Dendritic cell treated with granulocyte-macrophage colony-stimulating factor and Interleukin-4, amounts not matched to agents 40 ng/mL and 50 ng/mL, for 4 days (primary cell): ENCODE data around the gene AKAP13.

Experiments
- H3K27ac Mint-ChIP-seq: one replicate; pipeline ENCODE4 v1.8.0; 2022; ENCODE audit warnings: mild to moderate bottlenecking, mixed read lengths
- H3K27me3 Mint-ChIP-seq: one replicate; pipeline ENCODE4 v1.8.0; 2022; ENCODE audit warnings: mild to moderate bottlenecking, mixed read lengths
- H3K36me3 Mint-ChIP-seq: one replicate; pipeline ENCODE4 v1.8.0; 2022; ENCODE audit warnings: low read depth, mixed read lengths
- H3K4me1 Mint-ChIP-seq: one replicate; pipeline ENCODE4 v1.8.0; 2022; ENCODE audit warnings: low read depth, mixed read lengths
- H3K4me3 Mint-ChIP-seq: one replicate; pipeline ENCODE4 v1.8.0; 2022; ENCODE audit warnings: mild to moderate bottlenecking, moderate library complexity, mixed read lengths
- H3K9me3 Mint-ChIP-seq: one replicate; pipeline ENCODE4 v1.8.0; 2022; ENCODE audit warnings: mixed read lengths
- intact Hi-C: fragments of 100-400 bp; cut with micrococcal nuclease; formaldehyde crosslinking; loops from one replicate; pipeline ENCODE4 v1.15.0; 2022

The AKAP13 gene

GRCh38 chr15:85443046-85443445 lies 62.6 kb downstream of the AKAP13 start:
- intact Hi-C loops, result no loop called here
- Mint-ChIP-seq H3K27ac (no peak overlapping the region), H3K4me1 (peaks cover 13% of the 10 kb centered on the region), H3K36me3 (no peaks in the 10 kb centered on the region), H3K9me3 (no peaks in the 10 kb centered on the region), H3K27me3 (no peaks in the 10 kb centered on the region), H3K4me3 (no peak overlapping the region)

GRCh38 chr15:85443593-85444087 lies 63.2 kb downstream of the AKAP13 start:
- peaks cover 13% of the 10 kb centered on the region for H3K4me1 Mint-ChIP-seq
- no peak overlapping the region for H3K4me3 Mint-ChIP-seq
- no peaks in the 10 kb centered on the region for H3K27me3 Mint-ChIP-seq
- no peaks in the 10 kb centered on the region for H3K9me3 Mint-ChIP-seq
- intact Hi-C loops, result no loop called here
- no peak overlapping the region for H3K27ac Mint-ChIP-seq
- no peaks in the 10 kb centered on the region for H3K36me3 Mint-ChIP-seq

- intact Hi-C loops, result no loop called here
- Mint-ChIP-seq H3K4me3 (no peak overlapping the region), H3K4me1 (peaks cover 13% of the 10 kb centered on the region), H3K9me3 (peaks cover under 1% of the 10 kb centered on the region), H3K36me3 (no peaks in the 10 kb centered on the region), H3K27ac (no peak overlapping the region), H3K27me3 (no peaks in the 10 kb centered on the region)
Observed at GRCh38 chr15:85444122-85444745, 63.8 kb downstream of the AKAP13 start.

- intact Hi-C loops, result no loop called here
- no peak overlapping the region for H3K4me3 Mint-ChIP-seq
- no peaks in the 10 kb centered on the region for H3K27me3 Mint-ChIP-seq
- H3K27ac Mint-ChIP-seq, result no peak overlapping the region
- H3K36me3 Mint-ChIP-seq, result peaks cover 2% of the 10 kb centered on the region
- peaks cover 12% of the 10 kb centered on the region for H3K9me3 Mint-ChIP-seq
- H3K4me1 Mint-ChIP-seq, result peaks cover 9% of the 10 kb centered on the region
Observed at GRCh38 chr15:85445361-85445760, 65.0 kb downstream of the AKAP13 start.

- H3K27ac Mint-ChIP-seq, result no peak overlapping the region
- peaks cover 36% of the 10 kb centered on the region for H3K9me3 Mint-ChIP-seq
- H3K36me3 Mint-ChIP-seq, result peaks cover 13% of the 10 kb centered on the region
- H3K4me1 Mint-ChIP-seq, result peaks cover 24% of the 10 kb centered on the region
- intact Hi-C loops, result no loop called here
- no peak overlapping the region for H3K4me3 Mint-ChIP-seq
- no peaks in the 10 kb centered on the region for H3K27me3 Mint-ChIP-seq
Observed at GRCh38 chr15:85451099-85451700, 70.8 kb downstream of the AKAP13 start.

GRCh38 chr15:85452436-85452835 lies 72.0 kb downstream of the AKAP13 start:
- H3K27me3 Mint-ChIP-seq, result no peaks in the 10 kb centered on the region
- peaks cover 13% of the 10 kb centered on the region for H3K36me3 Mint-ChIP-seq
- intact Hi-C loops, result no loop called here
- peaks cover 36% of the 10 kb centered on the region for H3K9me3 Mint-ChIP-seq
- H3K27ac Mint-ChIP-seq, result no peak overlapping the region
- H3K4me1 Mint-ChIP-seq, result peaks cover 24% of the 10 kb centered on the region
- H3K4me3 Mint-ChIP-seq, result no peak overlapping the region

- Mint-ChIP-seq H3K4me1 (peaks cover 24% of the 10 kb centered on the region), H3K9me3 (peaks cover 36% of the 10 kb centered on the region), H3K36me3 (peaks cover 13% of the 10 kb centered on the region), H3K27ac (no peak overlapping the region), H3K27me3 (no peaks in the 10 kb centered on the region), H3K4me3 (no peak overlapping the region)
- intact Hi-C loops, result no loop called here
Observed at GRCh38 chr15:85453144-85453872, 72.9 kb downstream of the AKAP13 start.

GRCh38 chr15:85454403-85454802 lies 74.0 kb downstream of the AKAP13 start:
- peaks cover 34% of the 10 kb centered on the region for H3K9me3 Mint-ChIP-seq
- H3K4me3 Mint-ChIP-seq, result no peak overlapping the region
- no peak overlapping the region for H3K27ac Mint-ChIP-seq
- H3K27me3 Mint-ChIP-seq, result no peaks in the 10 kb centered on the region
- peaks cover 24% of the 10 kb centered on the region for H3K4me1 Mint-ChIP-seq
- peaks cover 13% of the 10 kb centered on the region for H3K36me3 Mint-ChIP-seq
- intact Hi-C loops, result no loop called here

GRCh38 chr15:85455891-85456290 lies 75.5 kb downstream of the AKAP13 start:
- Mint-ChIP-seq H3K4me1 (peaks cover 24% of the 10 kb centered on the region), H3K27ac (no peak overlapping the region), H3K27me3 (no peaks in the 10 kb centered on the region), H3K9me3 (peaks cover 19% of the 10 kb centered on the region), H3K4me3 (no peak overlapping the region), H3K36me3 (peaks cover 6% of the 10 kb centered on the region)
- intact Hi-C loops, result no loop called here

GRCh38 chr15:85456798-85457197 lies 76.4 kb downstream of the AKAP13 start:
- intact Hi-C loops, result no loop called here
- no peak overlapping the region for H3K27ac Mint-ChIP-seq
- H3K4me1 Mint-ChIP-seq, result peaks cover 24% of the 10 kb centered on the region
- no peaks in the 10 kb centered on the region for H3K36me3 Mint-ChIP-seq
- peaks cover 10% of the 10 kb centered on the region for H3K9me3 Mint-ChIP-seq
- H3K27me3 Mint-ChIP-seq, result no peaks in the 10 kb centered on the region
- H3K4me3 Mint-ChIP-seq, result no peak overlapping the region

- no peak overlapping the region for H3K4me3 Mint-ChIP-seq
- H3K9me3 Mint-ChIP-seq, result peaks cover 3% of the 10 kb centered on the region
- peaks cover 19% of the 10 kb centered on the region for H3K4me1 Mint-ChIP-seq
- no peaks in the 10 kb centered on the region for H3K27me3 Mint-ChIP-seq
- no peak overlapping the region for H3K27ac Mint-ChIP-seq
- H3K36me3 Mint-ChIP-seq, result no peaks in the 10 kb centered on the region
- intact Hi-C loops, result no loop called here
Observed at GRCh38 chr15:85457392-85457968, 77.1 kb downstream of the AKAP13 start.

GRCh38 chr15:85458764-85459163 lies 78.4 kb downstream of the AKAP13 start:
- intact Hi-C loops, result no loop called here
- H3K4me3 Mint-ChIP-seq, result no peak overlapping the region
- no peak overlapping the region for H3K27ac Mint-ChIP-seq
- no peaks in the 10 kb centered on the region for H3K36me3 Mint-ChIP-seq
- no peaks in the 10 kb centered on the region for H3K9me3 Mint-ChIP-seq
- no peaks in the 10 kb centered on the region for H3K27me3 Mint-ChIP-seq
- H3K4me1 Mint-ChIP-seq, result peaks cover 14% of the 10 kb centered on the region

GRCh38 chr15:85462029-85462428 lies 81.6 kb downstream of the AKAP13 start:
- H3K27ac Mint-ChIP-seq, result no peak overlapping the region
- no peaks in the 10 kb centered on the region for H3K36me3 Mint-ChIP-seq
- H3K9me3 Mint-ChIP-seq, result no peaks in the 10 kb centered on the region
- no peak overlapping the region for H3K4me3 Mint-ChIP-seq
- intact Hi-C loops, result no loop called here
- H3K4me1 Mint-ChIP-seq, result peaks cover 13% of the 10 kb centered on the region
- H3K27me3 Mint-ChIP-seq, result no peaks in the 10 kb centered on the region

- H3K27ac Mint-ChIP-seq, result no peak overlapping the region
- H3K4me3 Mint-ChIP-seq, result no peak overlapping the region
- H3K4me1 Mint-ChIP-seq, result peaks cover 13% of the 10 kb centered on the region
- H3K9me3 Mint-ChIP-seq, result no peaks in the 10 kb centered on the region
- no peaks in the 10 kb centered on the region for H3K36me3 Mint-ChIP-seq
- intact Hi-C loops, result no loop called here
- H3K27me3 Mint-ChIP-seq, result no peaks in the 10 kb centered on the region
Observed at GRCh38 chr15:85463276-85463892, 83.0 kb downstream of the AKAP13 start.
